K562 (cell line): Measurements from ENCODE around the gene KRTAP4-5. TPM values are rescaled to one million over a fixed set of nuclear protein-coding genes. Genes with fewer than 3 reads are reported as not detected.
"Not testable (repeated sequence)": the region's sequence is repeated elsewhere in the genome, so short reads cannot be mapped to it uniquely, and the experiment has no call there.

Experiments
- ATAC-seq: fragments of 200-7000 bp; cut with Tn5 transposase; 3 replicates; pipeline ENCODE4 v1.9.1; 2020; ENCODE audit warnings: moderate library complexity
- BruUV-seq: library from RNA; stranded (reverse); fragments of 400-500 nt; replicated peaks from 2 replicates; lab custom pipeline; 2021; lab: Mats Ljungman, UMichigan
- CTCF ChIA-PET: fragments of 300-600 bp; formaldehyde crosslinking; extraction: SDS; loops from one replicate; lab custom pipeline; 2021; ENCODE audit warnings: low intra/inter-chr PET ratio; lab: Yijun Ruan, JAX
- POLR2A ChIA-PET: fragments of 300-600, 350-650 bp; sonication (Branson Sonifier 250); formaldehyde crosslinking; extraction: SDS; loops from one replicate; lab custom pipeline; 2021; ENCODE audit warnings: antibody characterized with exemption, inconsistent platforms; lab: Yijun Ruan, JAX
- DNase-seq, 4 experiments: peaks; one replicate each; pipeline versions ENCODE4 v3.0.0 to v3.0.0-alpha.2; 2011 to 2018; ENCODE audit warnings: low spot score in 3 of 4, mixed read lengths in 3 of 4; ENCODE audit errors: extremely low read depth in 1 of 4
- FAIRE-seq: peaks from 2 replicates; lab custom pipeline; 2011; peaks lifted over from hg19 to GRCh38; lab: Jason Lieb, UNC
- H2AFZ ChIP-seq: 2 replicates; pipeline ENCODE4 v1.6.0; 2011; ENCODE audit warnings: low read depth, low read length, control low read depth, inconsistent platforms
- H3K27ac ChIP-seq: fragments of 200-600 bp; 3 replicates; pipeline ENCODE4 v1.8.0; 2011; ENCODE audit warnings: low read depth, mild to moderate bottlenecking, control low read depth, inconsistent platforms, low read length, moderate library complexity, mixed read lengths; ENCODE audit errors: extremely low read depth
- H3K27me3 ChIP-seq, 2 experiments: fragments of 300-600 bp in 1 of 2; 2 replicates in 1 of 2; 3 replicates in 1 of 2; pipeline versions ENCODE4 v1.6.0 to v1.8.0; 2011; ENCODE audit warnings: inconsistent platforms in 2 of 2, low read length in 2 of 2, mild to moderate bottlenecking in 1 of 2, mixed read lengths in 1 of 2, moderate library complexity in 1 of 2; ENCODE audit not compliant: control insufficient read depth in 2 of 2, insufficient read depth in 2 of 2
- H3K36me3 ChIP-seq: fragments of 300-600 bp; 3 replicates; pipeline ENCODE4 v1.8.0; 2011; ENCODE audit warnings: mild to moderate bottlenecking, low read length, inconsistent platforms; ENCODE audit not compliant: control insufficient read depth, insufficient read depth
- H3K4me1 ChIP-seq, 2 experiments: fragments of 200-600 bp in 1 of 2; replicated peaks in 1 of 2; 2 replicates in 1 of 2; 3 replicates in 1 of 2; pipeline versions ENCODE4 v1.5.1 to v1.8.0; 2011; ENCODE audit warnings: inconsistent platforms in 2 of 2, low read length in 2 of 2, mild to moderate bottlenecking in 1 of 2, mixed read lengths in 1 of 2, moderate library complexity in 1 of 2; ENCODE audit not compliant: control insufficient read depth in 2 of 2, insufficient read depth in 2 of 2
- H3K4me2 ChIP-seq: 2 replicates; pipeline ENCODE4 v1.6.1; 2011; ENCODE audit warnings: low read length, control low read depth, inconsistent platforms, mixed read lengths; ENCODE audit not compliant: insufficient read depth
- H3K4me3 ChIP-seq: fragments of 200-600 bp; sonication (generic), shearing (Covaris generic); 2 replicates; pipeline ENCODE4 v1.5.1; 2016; ENCODE audit warnings: control low read depth, inconsistent platforms
- H3K79me2 ChIP-seq: fragments of 200-600 bp; 3 replicates; pipeline ENCODE4 v1.8.0; 2011; ENCODE audit warnings: low read length, inconsistent platforms; ENCODE audit not compliant: control insufficient read depth, insufficient read depth
- H3K9ac ChIP-seq, 2 experiments: 2 replicates each; pipeline versions ENCODE4 v1.6.0 to v1.6.1; 2011; ENCODE audit warnings: low read depth in 2 of 2, low read length in 2 of 2, control low read depth in 1 of 2, inconsistent platforms in 1 of 2, mild to moderate bottlenecking in 1 of 2, mixed read lengths in 1 of 2; ENCODE audit not compliant: insufficient read depth in 1 of 2
- H3K9me1 ChIP-seq: one replicate; pipeline ENCODE4 v1.6.0; 2011; ENCODE audit warnings: inconsistent platforms, mild to moderate bottlenecking, low read length, moderate library complexity; ENCODE audit not compliant: control insufficient read depth, insufficient read depth
- H3K9me3 ChIP-seq: replicated peaks from 2 replicates; pipeline ENCODE4 v1.5.1; 2011; ENCODE audit warnings: low read depth, low read length, inconsistent platforms; ENCODE audit not compliant: control insufficient read depth, insufficient read depth
- H4K20me1 ChIP-seq: replicated peaks from 2 replicates; pipeline ENCODE4 v1.6.1; 2011; ENCODE audit warnings: low read length, inconsistent platforms, mixed read lengths; ENCODE audit not compliant: control insufficient read depth, insufficient read depth
- ARID3A ChIP-seq: IDR thresholded peaks from 2 replicates; pipeline ENCODE4 v1.6.1; 2012; ENCODE audit warnings: low read depth, low read length, improper control_type of control experiment, borderline replicate concordance
- ZNF311 ChIP-seq: fragments of 250-450 bp; sonication (Bioruptor Pico); IDR thresholded peaks from 2 replicates; pipeline ENCODE4 v1.4.0; 2020; ENCODE audit warnings: mild to moderate bottlenecking, moderate library complexity
- ZNF41 ChIP-seq: fragments of 250-450 bp; sonication (Bioruptor Pico); conservative IDR thresholded peaks from 2 replicates; pipeline ENCODE4 v1.4.0; 2020; ENCODE audit warnings: mild to moderate bottlenecking
- WGBS: fragments of 100-300 bp; shearing (Covaris generic); methylation state at CpG from one replicate; pipeline ENCODE4 v1.1.6; 2016; ENCODE audit warnings: low coverage, mixed read lengths; ENCODE audit not compliant: insufficient coverage; ENCODE audit errors: missing lambda C conversion rate; 5-methylcytosine and 5-hydroxymethylcytosine counted together
- in situ Hi-C: fragments of 300-500 bp; cut with MboI; formaldehyde crosslinking; loops from 4 replicates; pipeline ENCODE4 v1.15.0; 2018; ENCODE audit warnings: inconsistent platforms, mixed read lengths
- intact Hi-C: fragments of 100-400 bp; cut with micrococcal nuclease; formaldehyde crosslinking; loops from 2 replicates; pipeline ENCODE4 v1.14.2; 2022
- polyA plus RNA-seq, 8 experiments: library from polyadenylated mRNA; depleted of rRNA in 4 of 8; stranded (reverse) in 5 of 8; unstranded in 3 of 8; fragments of >200 nt; fragmentation: Nextera tagmentation in 2 of 8; fragmentation: Illumina TruSeq in 1 of 8; extraction: Ambion mirVana in 2 of 8; extraction: Trizol in 1 of 8; gene quantifications; 2 replicates each; pipeline versions ENCODE4 v1.2.1 to v1.2.3, GENCODE V29; 2011 to 2014; ENCODE audit warnings: inconsistent platforms in 1 of 8, missing spikeins in 1 of 8
- total RNA-seq, 7 experiments: library from RNA; depleted of rRNA in 6 of 7; stranded (reverse); fragments of >200 nt in 6 of 7; fragmentation: Illumina TruSeq in 2 of 7; extraction: Trizol in 2 of 7; gene quantifications; 2 replicates each; pipeline versions ENCODE4 v1.2.1 to v1.2.3, GENCODE V29; 2011 to 2021; ENCODE audit warnings: low replicate concordance in 1 of 7

The KRTAP4-5 gene
- total and polyA plus RNA-seq, 9 of the 15 experiments (the other 6 are each of a cell fraction or from before 2014, with no cell fraction given) = not detected

- TF ChIP-seq ARID3A = no peak
Measured at GRCh38 chr17:41163828-41164227, 14.2 kb upstream of the KRTAP4-5 start (continued).

- no peak within 1 kb of the TSS for H3K4me2 ChIP-seq
- ChIA-PET POLR2A (interaction anchor here (0.7 kb wide), 1 partner anchor 10 kb away, joined by 3 read pairs; no protein-coding TSS in a partner anchor), CTCF (no interaction called here)
- FAIRE-seq (no peak), ATAC-seq (no peak), DNase-seq (no peak)
- no peaks in the 10 kb centered on the region for H4K20me1 ChIP-seq
- no peak within 1 kb of the TSS for H3K4me3 ChIP-seq
- H3K9me1 ChIP-seq = no peaks in the 10 kb centered on the region
- no peaks in the 10 kb centered on the region for H3K9me3 ChIP-seq
- no peak within 1 kb of the TSS; a peak in 1 of 4 replicates for H3K9ac ChIP-seq
- TF ChIP-seq ZNF311 (CRISPR knock-in tag) (no peak), ZNF41 (no peak)
- no peak within 1 kb of the TSS for H2AFZ ChIP-seq
- WGBS = 0% methylated on average over 1 of the region's 1 CpG
- H3K79me2 ChIP-seq = no peaks in the 10 kb centered on the region
- H3K4me1 ChIP-seq = no peaks in the 10 kb centered on the region
- BruUV-seq = no TSS peak
- in situ Hi-C loops = no loop called here
- intact Hi-C loops = no loop called here
- H3K36me3 ChIP-seq = no peaks in the 10 kb centered on the region
- H3K27ac ChIP-seq = no peak within 1 kb of the TSS
- H3K27me3 ChIP-seq = no peaks in the 10 kb centered on the region
Measured at GRCh38 chr17:41160648-41161047, 11.0 kb upstream of the KRTAP4-5 start, which contains the start of gene KRTAP4-4. Gene KRTAP4-4, minus strand, starts transcription at chr17:41160748. Its CDS starts 57 bp downstream, at chr17:41160691.

GRCh38 chr17:41160190-41160589, 10.6 kb upstream of the KRTAP4-5 start:
- H3K27me3 ChIP-seq, H3K9ac ChIP-seq, FAIRE-seq, H3K36me3 ChIP-seq, H3K4me1 ChIP-seq, H3K4me2 ChIP-seq, H3K79me2 ChIP-seq, CTCF ChIA-PET, ATAC-seq, H2AFZ ChIP-seq, BruUV-seq, DNase-seq, H4K20me1 ChIP-seq, H3K9me1 ChIP-seq, H3K4me3 ChIP-seq, POLR2A ChIA-PET, intact Hi-C loops, H3K27ac ChIP-seq, in situ Hi-C loops, H3K9me3 ChIP-seq: not testable (repeated sequence)
- 5% methylated on average over 2 of the region's 3 CpGs for WGBS
